Measurements from ENCODE around the gene SMARCD2. TPM values are rescaled to one million over a fixed set of nuclear protein-coding genes. Genes with fewer than 3 reads are reported as not detected.

The SMARCD2 gene
- polyA plus RNA-seq (2011; rRNA removed) = 52.7 and 61.9 TPM in 2 replicates
- 54.2 and 62.9 TPM in 2 replicates for polyA plus RNA-seq (2012; cell fraction: cytosol; rRNA removed)
- 76.0 and 84.7 TPM in 2 replicates for polyA plus RNA-seq (2012; cell fraction: nucleus; rRNA removed)
- polyA plus RNA-seq (2017; fragmentation: RNase III; extraction: RNeasy Plus Mini Kit Qiagen cat#74134 plus additional on column Dnase treatment) = 37.5 to 40.4 TPM (median 39.8 TPM) in 3 replicates
- polyA minus RNA-seq (2011; rRNA and poly(A)+ RNA removed) = 94.7 and 102 TPM in 2 replicates

- Histone ChIP-seq H3K9me3 (no peaks in the 10 kb centered on the region), H3K4me2 (peak within 1 kb of the TSS; percentile 96), H3K4me1 (peaks cover 32% of the 10 kb centered on the region), H3K27ac (peak within 1 kb of the TSS; percentile 94 to 97), H3K4me3 (peak within 1 kb of the TSS; percentile 89)
- DNase-seq (ENCODE audit: low read depth in 1 of 2, low spot score in 1 of 2) = peak; percentile 90 to 100
- FAIRE-seq = peak; percentile 43
- ATAC-seq = peak; percentile 80 to 90
- ChIA-PET POLR2A (interaction anchor here (0.5 to 1.9 kb wide), 13 partner anchors 9 to 1164 kb away, joined by 3 to 13 read pairs (median 5); partner anchors contain the start of genes CCDC47, CEP95, DDX42 and DDX5), CTCF (interaction anchor here (1.0 to 9.6 kb wide), 6 partner anchors 10 to 24 kb away, joined by 4 to 91 read pairs (median 14); partner anchors contain the start of genes FTSJ3 and PSMC5)
- 3% methylated on average over 36 of the region's 92 CpGs for WGBS (ENCODE audit: missing lambda C conversion rate)
- TF ChIP-seq SMC3 (IDR thresholded peaks at IDR 0.05) = peak; percentile 12; the same call in 1 of the 3 replicates
- TF ChIP-seq GATA3 (IDR thresholded peaks at IDR 0.05; ENCODE audit: borderline replicate concordance) = peak; percentile 41
- TF ChIP-seq POLR2A (IDR thresholded peaks at IDR 0.05; ENCODE audit: low read length) = peak; percentile 36; the same call in 1 of the 2 replicates
- TF ChIP-seq TFCP2L1 (CRISPR knock-in tag; IDR thresholded peaks at IDR 0.05) = peak; percentile 89
- TF ChIP-seq EHMT2 (IDR thresholded peaks at IDR 0.05; ENCODE audit: low read depth) = no peak
- TF ChIP-seq JUN (IDR thresholded peaks at IDR 0.05) = peak; percentile 86 to 92
- no peak for TF ChIP-seq FOSL2 (IDR thresholded peaks at IDR 0.05)
- peak; percentile 71 for TF ChIP-seq FOSL2 (CRISPR knock-in tag; IDR thresholded peaks at IDR 0.05)
- TF ChIP-seq HOXB5 (CRISPR knock-in tag; IDR thresholded peaks at IDR 0.05) = peak; percentile 88; the same call in 1 of the 2 replicates
- TF ChIP-seq HDAC2 (IDR thresholded peaks at IDR 0.05) = 0 out of 2 replicates have a peak, but pooled peaks have one; percentile 31
- TF ChIP-seq E2F6 (IDR thresholded peaks at IDR 0.05; ENCODE audit: borderline replicate concordance, low read depth) = peak; percentile 57
- TF ChIP-seq KDM5A (IDR thresholded peaks at IDR 0.05) = no peak
- TF ChIP-seq PBX3 (IDR thresholded peaks at IDR 0.05) = peak; percentile 25; the same call in 1 of the 2 replicates
- peak; percentile 35; the same call in 1 of the 2 replicates for TF ChIP-seq KDM1A (IDR thresholded peaks at IDR 0.05; ENCODE audit: low read depth)
- peak in 1 of 2 experiments; percentile 18; a peak in 1 of 5 replicates for TF ChIP-seq EP300 (IDR thresholded peaks at IDR 0.05)
- TF ChIP-seq BCL3 (IDR thresholded peaks at IDR 0.05) = peak; percentile 63; the same call in 1 of the 3 replicates
- TF ChIP-seq HMGXB4 (CRISPR knock-in tag; IDR thresholded peaks at IDR 0.05; ENCODE audit: borderline replicate concordance) = peak; percentile 84; the same call in 1 of the 2 replicates
- peak; percentile 94 for TF ChIP-seq CHD2 (IDR thresholded peaks at IDR 0.05; ENCODE audit: low read length, partially characterized antibody)
- no peak for TF ChIP-seq ELK1 (IDR thresholded peaks at IDR 0.05; ENCODE audit: low read depth, low read length)
- no peak for TF ChIP-seq NPAS2 (CRISPR knock-in tag; IDR thresholded peaks at IDR 0.05; ENCODE audit: borderline replicate concordance)
- TF ChIP-seq MYC (IDR thresholded peaks at IDR 0.05; ENCODE audit: borderline replicate concordance, low read length) = peak; percentile 93
- TF ChIP-seq FOSB (CRISPR knock-in tag; IDR thresholded peaks at IDR 0.05) = no peak
- peak; percentile 94 for TF ChIP-seq RFX5 (IDR thresholded peaks at IDR 0.05)
- TF ChIP-seq CHD4 (IDR thresholded peaks at IDR 0.05; ENCODE audit: borderline replicate concordance) = peak; percentile 95; the same call in 1 of the 2 replicates
- peak; percentile 76; the same call in 1 of the 2 replicates for TF ChIP-seq MAZ (IDR thresholded peaks at IDR 0.05; ENCODE audit: borderline replicate concordance, low read depth, low read length)
- peak in 1 of 2 experiments; percentile 65; a peak in 2 of 4 replicates for TF ChIP-seq CEBPB (IDR thresholded peaks at IDR 0.05)
- TF ChIP-seq PHF8 (IDR thresholded peaks at IDR 0.05; ENCODE audit: borderline replicate concordance, low read depth) = peak; percentile 41; the same call in 1 of the 2 replicates
- TF ChIP-seq REST (IDR thresholded peaks at IDR 0.05) = peak; percentile 90
These were observed at the start of gene SMARCD2 for GRCh38 chr17:63842540-63843386. SMARCD2 (minus strand) TSS chr17:63842685; CDS start chr17:63842674, 11 bp downstream.

Measured in A549 (cell line).